ENCODE results near the gene CHFR.

DNA sequence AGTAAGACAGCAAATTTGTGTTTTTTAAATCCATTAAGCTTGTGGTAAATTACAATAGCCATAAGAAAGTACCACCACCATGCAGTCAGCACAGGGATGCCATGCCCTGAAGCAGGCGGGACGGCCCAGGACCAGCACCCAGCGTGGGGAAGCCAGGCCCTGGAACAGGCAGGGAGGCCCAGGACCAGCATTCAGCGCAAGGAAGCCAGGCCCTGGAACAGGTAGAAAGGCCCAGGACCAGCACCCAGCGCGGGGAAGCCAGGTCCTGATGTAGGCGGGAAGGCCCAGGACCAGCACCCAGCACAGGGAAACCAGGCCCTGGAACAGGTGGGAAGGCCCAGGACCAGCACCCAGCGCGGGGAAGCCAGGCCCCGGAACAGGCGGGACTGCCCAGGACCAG, 13.2 kb downstream of the CHFR start:
- TF ChIP-seq MYC (IDR thresholded peaks at IDR 0.05; ENCODE audit: low read depth, low read length) = no peak
- no peak for TF ChIP-seq CTCF (IDR thresholded peaks at IDR 0.05; ENCODE audit: low read depth, low read length)
- TF ChIP-seq, protein P1, sequence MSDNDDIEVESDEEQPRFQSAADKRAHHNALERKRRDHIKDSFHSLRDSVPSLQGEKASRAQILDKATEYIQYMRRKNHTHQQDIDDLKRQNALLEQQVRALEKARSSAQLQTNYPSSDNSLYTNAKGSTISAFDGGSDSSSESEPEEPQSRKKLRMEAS (IDR thresholded peaks at IDR 0.05; ENCODE audit: low read depth, low read length) = no peak
